ENCODE results near the gene CSKMT.
"Not testable (repeated sequence)": the region's sequence is repeated elsewhere in the genome, so short reads cannot be mapped to it uniquely, and the experiment has no call there.

- not testable (repeated sequence) for TF ChIP-seq POLR2A (IDR thresholded peaks at IDR 0.05; ENCODE audit: low read length); GATA1 (IDR thresholded peaks at IDR 0.05; ENCODE audit: low read depth, low read length)
Observed at GRCh38 chr11:62703921-62704320, 38.8 kb downstream of the CSKMT start.

All from erythroblast (primary cell).